ENCODE results near the gene MFAP1.
"Not testable (repeated sequence)": the region's sequence is repeated elsewhere in the genome, so short reads cannot be mapped to it uniquely, and the experiment has no call there.

MFAP1 gene

GRCh38 chr15:43821505-43821904 is 3.0 kb downstream of the MFAP1 start:
- Histone ChIP-seq H3K4me2 (ENCODE audit: low read depth, low read length, poor library complexity, severe bottlenecking) (peak overlapping the region; percentile 95), H3K27ac (ENCODE audit: low read depth, low read length) (peak overlapping the region; percentile 19)

DNA sequence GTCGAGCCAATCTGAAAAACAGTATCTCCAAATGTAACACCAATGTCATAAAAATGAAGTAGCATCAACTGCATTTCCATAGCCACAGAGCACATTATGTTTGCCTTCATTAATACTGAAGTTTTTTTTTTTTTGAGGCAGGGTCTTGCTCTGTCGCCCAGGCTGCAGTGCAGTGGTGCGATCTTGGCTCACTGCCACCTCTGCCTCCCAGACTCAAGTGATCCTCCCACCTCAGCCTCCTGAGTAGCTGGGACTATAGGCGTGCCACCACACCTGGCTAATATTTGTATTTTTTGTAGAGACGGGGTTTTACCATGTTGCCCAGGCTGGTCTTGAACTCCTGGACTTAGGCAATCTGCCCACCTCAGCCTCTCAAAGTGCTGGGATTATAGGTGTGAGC is 9.4 kb downstream of the MFAP1 start:
- H3K9ac ChIP-seq (ENCODE audit: low read length); H3K9me3 ChIP-seq (ENCODE audit: insufficient read depth, low read length); H4K20me1 ChIP-seq (ENCODE audit: low read depth, low read length); H2AFZ ChIP-seq (ENCODE audit: low read depth, low read length, severe bottlenecking); H3K4me3 ChIP-seq (ENCODE audit: insufficient read depth, low read length, poor library complexity, severe bottlenecking); H3K9me2 ChIP-seq (replicated peaks; ENCODE audit: insufficient read depth, low read length); H3K27ac ChIP-seq (ENCODE audit: low read depth, low read length); H3K4me2 ChIP-seq (ENCODE audit: low read depth, low read length, poor library complexity, severe bottlenecking); H3K27me3 ChIP-seq (ENCODE audit: low read length): not testable (repeated sequence)
- Histone ChIP-seq H3F3A (ENCODE audit: insufficient read depth) (peaks cover 12% of the 10 kb centered on the region), H3K79me2 (ENCODE audit: insufficient read depth, low read length) (peaks cover 40% of the 10 kb centered on the region), H3K36me3 (ENCODE audit: low read length) (peaks cover 41% of the 10 kb centered on the region)

More at GRCh38 chr15:43821505-43821904, 3.0 kb downstream of the MFAP1 start:
- Histone ChIP-seq H4K20me1 (ENCODE audit: low read depth, low read length) (peaks cover 3% of the 10 kb centered on the region; the same call in 1 of the 2 replicates), H3K9ac (ENCODE audit: low read length) (peak overlapping the region; percentile 39; the same call in 1 of the 2 replicates), H3K4me3 (ENCODE audit: insufficient read depth, low read length, poor library complexity, severe bottlenecking) (peak overlapping the region; percentile 51), H3K9me2 (replicated peaks; ENCODE audit: insufficient read depth, low read length) (no peaks in the 10 kb centered on the region), H2AFZ (ENCODE audit: low read depth, low read length, severe bottlenecking) (no peak overlapping the region), H3K79me2 (ENCODE audit: insufficient read depth, low read length) (peaks cover 84% of the 10 kb centered on the region), H3K36me3 (ENCODE audit: low read length) (peaks cover 21% of the 10 kb centered on the region), H3F3A (ENCODE audit: insufficient read depth) (peaks cover 19% of the 10 kb centered on the region), H3K9me3 (ENCODE audit: insufficient read depth, low read length) (no peaks in the 10 kb centered on the region), H3K27me3 (ENCODE audit: low read length) (no peaks in the 10 kb centered on the region)
- TF ChIP-seq EZH2phosphoT487 (conservative IDR thresholded peaks at IDR 0.05; ENCODE audit: low read length), result no peak
- TF ChIP-seq, protein P1, sequence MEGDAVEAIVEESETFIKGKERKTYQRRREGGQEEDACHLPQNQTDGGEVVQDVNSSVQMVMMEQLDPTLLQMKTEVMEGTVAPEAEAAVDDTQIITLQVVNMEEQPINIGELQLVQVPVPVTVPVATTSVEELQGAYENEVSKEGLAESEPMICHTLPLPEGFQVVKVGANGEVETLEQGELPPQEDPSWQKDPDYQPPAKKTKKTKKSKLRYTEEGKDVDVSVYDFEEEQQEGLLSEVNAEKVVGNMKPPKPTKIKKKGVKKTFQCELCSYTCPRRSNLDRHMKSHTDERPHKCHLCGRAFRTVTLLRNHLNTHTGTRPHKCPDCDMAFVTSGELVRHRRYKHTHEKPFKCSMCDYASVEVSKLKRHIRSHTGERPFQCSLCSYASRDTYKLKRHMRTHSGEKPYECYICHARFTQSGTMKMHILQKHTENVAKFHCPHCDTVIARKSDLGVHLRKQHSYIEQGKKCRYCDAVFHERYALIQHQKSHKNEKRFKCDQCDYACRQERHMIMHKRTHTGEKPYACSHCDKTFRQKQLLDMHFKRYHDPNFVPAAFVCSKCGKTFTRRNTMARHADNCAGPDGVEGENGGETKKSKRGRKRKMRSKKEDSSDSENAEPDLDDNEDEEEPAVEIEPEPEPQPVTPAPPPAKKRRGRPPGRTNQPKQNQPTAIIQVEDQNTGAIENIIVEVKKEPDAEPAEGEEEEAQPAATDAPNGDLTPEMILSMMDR (IDR thresholded peaks at IDR 0.05; ENCODE audit: insufficient read depth, low read length, poor library complexity, severe bottlenecking), result no peak

- Histone ChIP-seq H3F3A (ENCODE audit: insufficient read depth) (peaks cover 58% of the 10 kb centered on the region), H3K27me3 (ENCODE audit: low read length) (no peaks in the 10 kb centered on the region), H3K4me3 (ENCODE audit: insufficient read depth, low read length, poor library complexity, severe bottlenecking) (peak overlapping the region; percentile 33), H4K20me1 (ENCODE audit: low read depth, low read length) (no peaks in the 10 kb centered on the region), H3K4me2 (ENCODE audit: low read depth, low read length, poor library complexity, severe bottlenecking) (peak overlapping the region; percentile 83), H3K9me3 (ENCODE audit: insufficient read depth, low read length) (no peaks in the 10 kb centered on the region), H3K9ac (ENCODE audit: low read length) (peak overlapping the region; percentile 57), H2AFZ (ENCODE audit: low read depth, low read length, severe bottlenecking) (no peak overlapping the region), H3K9me2 (replicated peaks; ENCODE audit: insufficient read depth, low read length) (no peaks in the 10 kb centered on the region), H3K36me3 (ENCODE audit: low read length) (peaks cover 32% of the 10 kb centered on the region), H3K79me2 (ENCODE audit: insufficient read depth, low read length) (0 out of 2 replicates have a peak, but pooled peaks cover 3% of the 10 kb centered on the region), H3K27ac (ENCODE audit: low read depth, low read length) (peak overlapping the region; percentile 99)
- TF ChIP-seq EZH2phosphoT487 (conservative IDR thresholded peaks at IDR 0.05; ENCODE audit: low read length), result no peak
- TF ChIP-seq, protein P1 (IDR thresholded peaks at IDR 0.05; ENCODE audit: insufficient read depth, low read length, poor library complexity, severe bottlenecking), result no peak
Measured at GRCh38 chr15:43808960-43809678, 15.4 kb downstream of the MFAP1 start.

DNA sequence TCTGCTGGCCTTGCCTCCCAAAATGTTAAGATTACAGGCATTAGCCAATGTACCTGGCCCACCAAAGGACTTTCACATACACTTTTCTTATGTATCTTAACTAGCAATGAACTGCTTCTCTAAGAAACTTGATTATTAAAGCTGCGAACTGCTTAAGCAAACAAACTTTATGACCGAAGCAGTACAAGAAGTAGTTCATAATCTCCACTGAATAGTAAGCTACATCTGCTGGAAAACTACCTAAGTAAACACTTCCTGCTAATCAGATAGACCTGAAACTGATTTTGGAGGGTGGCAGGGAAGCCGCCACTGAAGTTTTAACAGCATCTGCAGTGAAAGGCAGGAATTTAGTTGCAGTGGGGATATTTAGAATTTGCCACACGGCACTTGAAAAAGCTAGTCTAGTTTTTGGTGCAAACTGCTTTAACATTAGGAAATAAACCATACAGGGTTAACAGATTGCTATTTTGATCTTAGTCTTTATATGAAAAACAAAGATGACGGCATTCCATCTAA is 16.0 kb downstream of the MFAP1 start:
- peaks cover 29% of the 10 kb centered on the region for H3K36me3 ChIP-seq (ENCODE audit: low read length)
- no peaks in the 10 kb centered on the region for H4K20me1 ChIP-seq (ENCODE audit: low read depth, low read length)
- H3K9me2 ChIP-seq (replicated peaks; ENCODE audit: insufficient read depth, low read length), result no peaks in the 10 kb centered on the region
- peak overlapping the region; percentile 99 for H3K27ac ChIP-seq (ENCODE audit: low read depth, low read length)
- TF ChIP-seq, protein P1 (IDR thresholded peaks at IDR 0.05; ENCODE audit: insufficient read depth, low read length, poor library complexity, severe bottlenecking), result no peak
- no peak for TF ChIP-seq EZH2phosphoT487 (conservative IDR thresholded peaks at IDR 0.05; ENCODE audit: low read length)
- H3K9ac ChIP-seq (ENCODE audit: low read length), result peak overlapping the region; percentile 57
- peaks cover 61% of the 10 kb centered on the region for H3F3A ChIP-seq (ENCODE audit: insufficient read depth)
- no peaks in the 10 kb centered on the region for H3K9me3 ChIP-seq (ENCODE audit: insufficient read depth, low read length)
- H3K4me3 ChIP-seq (ENCODE audit: insufficient read depth, low read length, poor library complexity, severe bottlenecking), result peak overlapping the region; percentile 34
- H2AFZ ChIP-seq (ENCODE audit: low read depth, low read length, severe bottlenecking), result no peak overlapping the region
- H3K4me2 ChIP-seq (ENCODE audit: low read depth, low read length, poor library complexity, severe bottlenecking), result peak overlapping the region; percentile 83
- H3K79me2 ChIP-seq (ENCODE audit: insufficient read depth, low read length), result 0 out of 2 replicates have a peak, but pooled peaks cover 3% of the 10 kb centered on the region
- no peaks in the 10 kb centered on the region for H3K27me3 ChIP-seq (ENCODE audit: low read length)

GRCh38 chr15:43802676-43803075 is 21.8 kb downstream of the MFAP1 start:
- H3K9me2 ChIP-seq (replicated peaks; ENCODE audit: insufficient read depth, low read length); H3K9me3 ChIP-seq (ENCODE audit: insufficient read depth, low read length); H3K27me3 ChIP-seq (ENCODE audit: low read length); H3K9ac ChIP-seq (ENCODE audit: low read length); H4K20me1 ChIP-seq (ENCODE audit: low read depth, low read length); H3K4me3 ChIP-seq (ENCODE audit: insufficient read depth, low read length, poor library complexity, severe bottlenecking); H2AFZ ChIP-seq (ENCODE audit: low read depth, low read length, severe bottlenecking): not testable (repeated sequence)
- peaks cover 71% of the 10 kb centered on the region for H3F3A ChIP-seq (ENCODE audit: insufficient read depth)
- peak overlapping the region; percentile 96 for H3K27ac ChIP-seq (ENCODE audit: low read depth, low read length)
- peak overlapping the region; percentile 10 for H3K4me2 ChIP-seq (ENCODE audit: low read depth, low read length, poor library complexity, severe bottlenecking)
- peaks cover 12% of the 10 kb centered on the region for H3K36me3 ChIP-seq (ENCODE audit: low read length)
- H3K79me2 ChIP-seq (ENCODE audit: insufficient read depth, low read length), result peaks cover 17% of the 10 kb centered on the region

Data from SU-DHL-6 (cell line).